Activated naive CD4-positive, alpha-beta T cell (primary cell): ENCODE results near the gene RUFY1.
A peak's percentile ranks its signal among the peaks of the same experiment; 100 is the strongest.
"Not testable (repeated sequence)": the region's sequence is repeated elsewhere in the genome, so short reads cannot be mapped to it uniquely, and the experiment has no call there.

ENCODE experiments used
- DNase-seq, 4 experiments: peaks; one replicate each; lab custom pipeline; 2025; lab: John Stamatoyannopoulos, UW

The RUFY1 gene

DNA sequence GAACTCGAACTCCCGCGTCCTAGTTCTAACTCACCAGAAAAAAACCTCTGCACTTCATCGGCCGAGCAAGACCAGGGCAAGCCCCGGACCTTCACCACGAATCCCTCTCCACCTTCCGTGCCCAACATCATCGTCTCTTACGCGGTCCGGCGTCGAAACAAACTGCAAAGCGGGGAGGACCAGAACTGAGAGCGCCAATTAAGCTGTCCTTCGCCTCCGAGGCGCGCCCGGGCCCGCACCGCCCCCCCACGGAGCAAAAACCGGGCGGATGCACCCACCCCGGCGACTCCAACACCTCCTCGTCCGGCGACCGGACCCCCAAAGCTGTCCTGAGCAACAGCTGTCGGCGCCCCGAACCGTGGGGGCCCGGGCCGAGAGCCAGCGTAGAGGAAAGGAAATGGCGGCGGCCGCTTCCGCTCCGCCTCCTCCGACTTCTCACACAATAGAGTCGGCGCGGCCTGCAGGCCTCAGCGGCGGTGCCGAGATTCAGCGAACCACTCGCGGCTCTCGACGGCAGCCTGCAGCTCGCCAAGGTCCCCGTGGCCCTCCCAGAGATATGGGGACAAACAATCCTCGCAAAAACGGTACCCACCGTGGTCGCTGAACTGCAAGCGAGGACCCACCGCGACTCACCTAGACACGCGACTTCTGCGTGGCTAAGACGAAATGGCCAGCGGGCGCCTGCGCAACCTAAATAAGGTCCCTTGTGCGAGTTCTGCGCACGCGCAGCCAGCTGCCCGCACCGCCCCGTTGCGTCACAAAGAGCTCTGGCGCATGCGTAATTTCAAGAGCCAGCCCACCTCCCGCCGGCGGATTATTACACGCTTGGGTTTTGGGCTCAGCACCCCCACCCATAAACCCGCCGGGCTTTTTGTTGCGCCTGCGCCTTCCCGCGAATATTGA lies 72.9 kb downstream of the RUFY1 start, which contains the start of gene HNRNPH1:
Gene HNRNPH1, minus strand, starts transcription at position 669 of the 903 bp plus-strand sequence. Its CDS starts 538 bp downstream, at position 131.
- DNase-seq: peak; percentile 96 to 97 (median 97)

DNA sequence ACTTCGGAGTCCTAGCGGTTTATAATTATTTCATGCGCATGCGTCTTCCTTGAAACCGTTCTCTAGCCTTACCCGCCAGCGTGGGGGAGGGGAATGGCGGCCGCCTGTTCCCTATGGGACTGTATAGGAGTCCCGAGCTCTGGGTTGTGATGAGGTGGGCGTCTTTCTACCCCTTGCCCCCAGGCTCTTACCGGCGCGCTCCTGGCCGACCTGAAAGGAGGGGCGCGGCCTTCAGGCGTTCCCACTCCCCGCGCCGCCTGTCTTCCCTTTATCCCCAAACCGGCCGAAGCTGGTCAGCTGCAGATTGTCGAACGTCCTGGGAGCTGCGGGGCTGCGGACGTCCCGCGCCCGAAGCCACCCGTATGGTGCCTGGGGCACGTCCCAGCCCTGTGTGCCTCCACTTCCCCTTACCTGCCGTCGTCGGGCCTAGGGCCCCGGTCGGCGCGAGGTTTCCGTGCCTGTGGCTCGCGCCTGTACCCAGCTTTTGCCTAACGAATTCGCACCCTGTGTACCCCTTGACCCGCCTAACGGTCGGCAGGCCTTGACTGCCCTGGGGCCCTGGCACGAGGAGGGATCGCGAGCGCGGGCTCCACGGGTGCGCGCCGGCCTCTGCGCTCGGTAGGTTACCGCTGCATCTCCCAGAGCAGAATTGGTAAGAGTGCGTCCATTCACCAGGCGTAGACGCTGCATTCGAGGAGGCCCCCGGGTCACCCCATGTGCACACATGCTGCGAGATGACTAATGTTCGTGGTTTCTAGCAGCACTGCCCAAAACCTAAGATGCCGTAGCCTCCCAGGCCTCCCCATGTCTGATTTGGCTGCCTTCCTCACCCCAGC lies 73.8 kb downstream of the RUFY1 start:
- peak in 1 of 4 experiments; percentile 37 for DNase-seq

DNA sequence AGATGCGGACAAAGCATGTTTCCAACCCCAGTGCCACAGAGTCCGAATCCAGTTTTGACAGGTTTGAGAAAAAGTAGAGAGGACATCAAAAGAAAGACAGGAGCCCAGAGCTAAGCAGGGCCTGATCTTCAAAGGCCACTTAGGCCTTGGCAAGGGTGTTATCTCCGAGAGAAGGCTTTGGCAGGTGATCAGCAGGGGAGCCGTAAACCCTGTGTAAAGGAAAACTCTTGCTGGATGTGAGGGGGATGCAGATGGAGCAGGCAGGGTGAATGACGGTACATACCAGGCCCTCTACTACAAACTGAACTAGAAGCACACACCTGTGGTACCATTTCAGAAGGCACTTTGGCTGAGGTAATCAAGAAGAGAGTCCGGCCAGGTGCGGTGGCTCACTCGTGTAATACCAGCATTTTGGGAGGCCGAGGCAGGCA lies 74.5 kb downstream of the RUFY1 start:
- DNase-seq: no peak

DNA sequence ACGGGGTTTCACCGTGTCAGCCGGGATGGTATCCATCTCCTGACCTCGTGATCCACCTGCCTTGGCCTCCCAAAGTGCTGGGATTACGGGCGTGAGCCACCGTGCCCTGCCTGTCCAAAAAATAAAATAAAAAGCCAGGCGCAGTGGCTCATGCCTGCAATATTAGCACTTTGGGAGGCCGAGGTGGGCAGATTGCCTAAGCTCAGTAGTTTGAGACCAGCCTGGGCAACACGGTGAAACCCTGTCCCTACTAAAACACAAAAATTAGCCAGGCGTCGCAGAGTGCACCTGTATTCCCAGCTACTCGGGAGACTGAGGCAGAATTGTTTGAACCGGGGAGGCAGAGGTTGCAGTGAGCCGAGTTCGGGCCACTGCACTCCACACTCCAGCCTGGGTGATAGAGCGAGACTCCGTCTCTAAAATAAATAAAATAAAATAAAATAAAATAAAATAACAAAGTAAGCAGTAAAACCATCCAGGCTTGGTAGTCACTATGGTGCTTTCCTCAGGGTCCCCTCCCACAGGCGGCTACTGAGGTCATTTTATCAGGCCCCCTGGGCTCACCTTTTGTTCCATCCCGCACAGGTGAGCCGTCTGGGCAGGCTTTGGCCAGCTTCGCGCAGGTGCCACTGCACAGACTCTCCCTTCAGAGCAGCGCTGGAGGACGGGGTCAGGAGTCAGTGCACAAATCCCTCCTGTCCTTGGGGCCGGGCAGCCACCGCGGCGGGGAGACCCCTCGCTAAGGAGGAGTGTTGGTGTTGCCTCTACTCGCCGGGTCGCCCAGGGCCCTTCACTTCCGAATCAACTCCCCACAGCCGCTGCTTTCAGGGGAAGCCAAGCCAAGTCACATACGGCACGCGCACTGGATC lies 83.4 kb downstream of the RUFY1 start:
- not testable (repeated sequence) for DNase-seq

DNA sequence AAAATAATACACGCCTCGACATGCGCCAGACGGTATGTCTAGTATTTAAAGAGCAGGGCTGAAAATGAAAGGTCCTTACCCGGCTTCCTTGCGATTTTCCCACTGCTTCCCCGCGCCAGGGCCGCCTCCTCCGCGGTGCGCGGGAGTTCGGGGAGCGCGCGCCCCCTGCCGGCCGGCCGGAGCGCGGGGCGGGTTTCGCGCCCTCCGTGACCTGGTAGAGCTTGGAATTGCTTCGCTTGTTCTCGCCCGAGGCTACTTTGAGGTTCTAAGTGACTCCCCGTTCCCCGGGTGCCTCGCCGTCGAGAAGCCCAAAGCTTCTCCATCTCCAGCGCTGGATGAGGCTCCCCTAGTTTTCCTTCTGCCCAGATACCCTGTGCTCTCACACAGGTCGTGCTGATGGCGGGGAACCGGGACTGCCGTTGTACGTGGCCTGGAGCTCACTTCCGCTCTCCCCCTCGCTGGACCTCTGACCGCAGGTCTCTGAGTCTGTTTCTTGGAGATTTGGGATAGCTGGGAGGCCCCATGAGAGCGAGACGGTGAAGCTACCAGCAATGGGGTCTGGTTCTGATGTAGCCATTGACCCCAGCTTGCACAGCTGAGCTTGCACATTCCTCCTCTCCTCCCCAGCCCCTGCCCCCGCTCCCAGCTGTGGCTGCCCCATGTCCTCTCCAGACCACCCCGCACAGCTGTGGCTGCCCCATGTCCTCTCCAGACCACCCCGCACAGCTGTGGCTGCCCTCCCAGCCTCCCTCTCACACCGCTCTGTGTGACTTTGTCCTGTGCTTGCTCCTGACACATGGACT lies 84.2 kb downstream of the RUFY1 start:
- DNase-seq: not testable (repeated sequence)

DNA sequence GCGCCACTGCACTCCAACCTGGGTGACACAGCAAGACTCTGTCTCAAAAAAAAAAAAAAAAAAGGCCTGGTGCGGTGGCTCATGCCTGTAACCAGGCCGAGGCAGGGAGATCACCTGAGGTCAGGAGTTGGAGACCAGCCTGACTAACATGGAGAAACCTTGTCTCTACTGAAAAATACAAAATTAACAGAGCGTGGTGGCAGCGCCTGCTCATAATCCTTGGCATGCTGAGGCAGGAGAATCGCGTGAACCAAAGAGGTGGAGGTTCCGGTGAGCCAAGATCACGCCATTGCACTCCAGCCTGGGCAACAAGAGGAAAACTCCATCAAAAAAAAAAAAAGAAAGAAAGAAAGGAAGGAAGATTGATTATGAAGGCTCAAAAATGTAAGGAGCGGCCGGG lies 88.9 kb downstream of the RUFY1 start:
- DNase-seq: not testable (repeated sequence)

DNA sequence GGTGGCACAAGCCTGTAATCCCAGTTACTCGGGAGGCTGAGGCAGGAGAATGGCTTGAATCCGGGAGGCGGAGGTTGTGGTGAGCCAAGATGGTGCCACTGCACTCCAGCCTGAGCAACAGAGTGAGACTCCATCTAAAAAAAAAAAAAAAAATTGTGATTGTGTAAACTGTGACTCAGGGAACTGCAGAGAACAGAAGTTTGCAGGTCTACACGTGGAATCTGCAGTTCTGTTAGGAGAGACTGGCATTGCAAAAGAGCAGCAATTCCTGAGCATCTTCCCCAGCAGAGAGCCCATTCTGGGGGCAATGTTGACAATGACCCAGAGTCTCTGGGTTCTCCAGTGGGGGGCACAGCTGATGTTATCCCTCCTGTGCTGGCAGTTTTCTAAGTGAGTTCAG lies 91.4 kb downstream of the RUFY1 start:
- not testable (repeated sequence) for DNase-seq

DNA sequence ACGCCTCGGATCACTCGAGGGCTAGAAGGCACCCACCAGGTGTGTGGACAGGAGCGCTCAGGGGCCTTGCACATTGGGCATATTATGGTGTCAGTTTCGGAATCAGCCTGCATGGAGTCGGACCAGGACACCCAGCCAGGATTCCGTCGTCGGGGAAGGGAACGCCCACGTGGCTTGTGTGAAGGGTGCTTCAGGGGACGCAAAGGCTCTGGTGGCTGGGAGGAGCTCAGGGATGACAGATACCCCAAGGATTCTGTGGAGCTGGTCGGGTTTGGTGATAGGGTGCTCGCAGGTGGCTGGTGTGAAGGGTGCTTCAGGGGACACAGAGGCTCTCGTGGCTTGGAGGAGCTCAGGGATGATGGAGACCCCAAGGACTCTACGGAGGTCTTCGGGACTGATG lies 92.3 kb downstream of the RUFY1 start:
- DNase-seq: not testable (repeated sequence)

DNA sequence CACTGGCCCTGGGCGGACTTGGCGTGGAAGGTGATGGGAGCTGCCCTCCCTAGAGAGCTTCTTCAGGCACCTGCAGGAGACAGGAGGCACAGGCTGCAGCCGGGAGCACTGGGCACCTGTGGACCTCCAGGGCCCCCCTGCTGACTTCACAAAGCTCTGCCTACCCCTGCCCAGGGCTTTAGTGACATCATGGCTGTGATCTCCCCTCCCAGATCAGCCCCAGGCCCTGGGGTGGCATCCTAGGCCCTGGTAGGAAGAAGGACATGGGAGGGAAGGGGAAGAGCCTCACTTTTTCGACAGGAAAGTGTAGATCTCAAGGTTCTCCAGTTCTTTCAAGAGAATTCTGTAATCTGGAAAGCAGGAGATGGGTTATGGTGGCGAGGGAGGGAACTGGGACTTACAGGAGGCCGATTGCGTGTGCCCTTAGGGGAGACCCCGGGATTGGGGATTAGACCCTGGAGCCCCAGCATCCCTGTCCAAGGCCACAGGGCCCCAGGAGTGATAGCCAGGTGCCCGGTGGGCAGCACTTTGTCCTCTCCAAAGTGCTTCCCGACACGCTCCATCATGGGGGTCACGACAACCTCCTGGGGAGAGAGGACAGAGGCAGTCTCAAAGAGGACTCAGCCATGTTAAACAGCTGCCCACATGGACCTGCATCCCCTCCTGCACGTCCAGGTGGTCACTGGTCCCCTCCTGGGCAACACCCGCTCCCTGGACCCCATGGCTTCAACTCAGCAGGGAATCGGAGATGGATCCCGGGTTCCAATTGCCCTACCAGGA lies 93.0 kb downstream of the RUFY1 start:
- not testable (repeated sequence) for DNase-seq

DNA sequence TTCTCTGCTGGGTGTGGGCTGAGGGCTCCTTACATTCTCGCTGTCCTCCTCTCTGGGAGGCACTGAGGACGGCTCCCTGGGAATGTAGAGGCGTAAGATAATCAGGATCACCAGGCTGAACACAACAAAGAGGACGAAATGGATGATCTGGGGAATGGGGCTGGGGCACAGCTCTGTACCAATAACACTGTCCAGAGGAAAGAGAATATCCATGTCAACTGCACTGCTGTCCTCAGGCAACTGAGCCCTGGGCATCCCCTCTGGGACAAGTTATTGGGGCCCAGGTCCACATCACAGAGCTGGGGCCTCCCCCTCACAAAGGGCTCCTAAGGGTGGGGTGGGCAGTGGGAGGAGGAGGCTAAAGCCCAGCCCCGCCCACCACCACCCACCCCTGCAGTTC lies 94.4 kb downstream of the RUFY1 start:
- not testable (repeated sequence) for DNase-seq

DNA sequence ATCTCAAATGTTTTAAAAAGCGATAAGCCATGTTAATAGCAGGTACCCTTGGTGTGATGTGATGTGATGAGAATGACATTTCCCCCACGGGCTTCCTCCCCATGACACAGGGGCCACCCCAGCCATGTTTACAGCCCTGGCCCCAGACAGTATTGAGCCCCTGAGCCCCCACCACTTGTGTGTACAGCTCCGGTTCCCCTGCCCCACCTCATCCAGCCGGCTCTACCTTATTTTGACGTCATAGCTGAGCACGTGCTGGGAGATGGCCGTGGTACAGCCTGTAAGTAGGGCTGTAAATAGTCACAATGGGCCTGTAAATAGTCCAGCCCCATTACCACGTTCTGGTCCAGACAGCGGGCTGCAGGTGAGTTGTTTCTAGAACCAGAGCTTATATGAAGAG lies 98.1 kb downstream of the RUFY1 start:
- DNase-seq: no peak

DNA sequence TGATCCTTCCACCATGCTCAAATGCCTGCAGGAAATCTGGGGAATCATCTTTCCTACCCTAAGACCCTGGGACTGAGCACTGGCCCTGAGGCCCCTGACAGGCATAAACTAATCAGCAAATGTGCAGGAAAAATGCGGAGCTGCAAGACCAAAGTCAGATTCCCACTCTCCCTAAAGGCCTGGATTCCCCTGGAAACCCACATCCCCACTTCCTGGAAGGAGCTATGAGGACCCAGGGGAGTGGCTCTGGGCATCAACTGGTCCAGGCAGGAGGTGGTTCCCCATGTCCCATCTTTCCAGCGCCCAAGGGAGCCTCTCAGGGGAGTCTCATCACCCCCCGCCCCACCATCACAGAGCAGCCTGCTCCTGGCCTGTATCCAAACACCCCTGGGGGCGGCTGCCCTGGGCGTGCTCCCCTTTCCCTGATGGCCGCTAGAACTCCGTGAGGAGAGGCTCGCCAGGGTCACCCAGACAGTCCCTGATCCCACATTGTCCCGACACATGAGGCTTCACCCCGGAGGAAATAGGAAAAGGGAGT lies 98.9 kb downstream of the RUFY1 start:
- DNase-seq: not testable (repeated sequence)

DNA sequence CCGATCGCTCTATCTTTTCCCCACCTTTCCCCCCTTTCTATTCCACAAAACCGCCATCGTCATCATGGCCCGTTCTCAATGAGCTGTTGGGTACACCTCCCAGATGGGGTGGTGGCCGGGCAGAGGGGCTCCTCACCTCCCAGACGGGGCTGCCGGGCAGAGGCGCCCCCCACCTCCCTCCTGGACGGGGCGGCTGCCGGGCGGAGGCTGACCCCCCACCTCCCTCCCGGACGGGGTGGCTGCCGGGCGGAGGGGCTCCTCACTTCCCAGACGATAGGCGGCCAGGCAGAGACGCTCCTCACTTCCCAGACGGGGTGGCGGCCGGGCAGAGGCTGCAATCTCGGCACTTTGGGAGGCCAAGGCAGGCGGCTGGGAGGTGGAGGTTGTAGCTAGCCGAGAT lies 99.9 kb downstream of the RUFY1 start:
- DNase-seq: not testable (repeated sequence)

DNA sequence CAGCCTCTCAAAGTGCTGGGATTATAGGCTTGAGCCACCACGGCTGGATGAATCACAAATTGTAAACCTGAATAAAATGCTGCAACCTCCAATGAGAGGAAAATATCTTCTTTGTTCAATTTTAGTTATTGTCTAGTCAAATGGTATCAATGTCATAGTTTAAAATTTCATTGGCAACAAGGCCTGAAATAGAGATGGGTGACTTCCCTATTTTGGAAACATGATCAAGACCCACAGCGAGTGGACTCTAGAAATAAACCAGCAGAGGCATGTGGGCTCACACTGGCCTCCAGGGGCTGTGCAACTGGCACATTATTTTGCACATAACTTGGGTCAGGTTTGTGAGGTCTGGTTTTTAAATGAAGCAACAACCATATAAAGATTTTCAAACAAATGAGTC lies 102.8 kb downstream of the RUFY1 start:
- not testable (repeated sequence) for DNase-seq

DNA sequence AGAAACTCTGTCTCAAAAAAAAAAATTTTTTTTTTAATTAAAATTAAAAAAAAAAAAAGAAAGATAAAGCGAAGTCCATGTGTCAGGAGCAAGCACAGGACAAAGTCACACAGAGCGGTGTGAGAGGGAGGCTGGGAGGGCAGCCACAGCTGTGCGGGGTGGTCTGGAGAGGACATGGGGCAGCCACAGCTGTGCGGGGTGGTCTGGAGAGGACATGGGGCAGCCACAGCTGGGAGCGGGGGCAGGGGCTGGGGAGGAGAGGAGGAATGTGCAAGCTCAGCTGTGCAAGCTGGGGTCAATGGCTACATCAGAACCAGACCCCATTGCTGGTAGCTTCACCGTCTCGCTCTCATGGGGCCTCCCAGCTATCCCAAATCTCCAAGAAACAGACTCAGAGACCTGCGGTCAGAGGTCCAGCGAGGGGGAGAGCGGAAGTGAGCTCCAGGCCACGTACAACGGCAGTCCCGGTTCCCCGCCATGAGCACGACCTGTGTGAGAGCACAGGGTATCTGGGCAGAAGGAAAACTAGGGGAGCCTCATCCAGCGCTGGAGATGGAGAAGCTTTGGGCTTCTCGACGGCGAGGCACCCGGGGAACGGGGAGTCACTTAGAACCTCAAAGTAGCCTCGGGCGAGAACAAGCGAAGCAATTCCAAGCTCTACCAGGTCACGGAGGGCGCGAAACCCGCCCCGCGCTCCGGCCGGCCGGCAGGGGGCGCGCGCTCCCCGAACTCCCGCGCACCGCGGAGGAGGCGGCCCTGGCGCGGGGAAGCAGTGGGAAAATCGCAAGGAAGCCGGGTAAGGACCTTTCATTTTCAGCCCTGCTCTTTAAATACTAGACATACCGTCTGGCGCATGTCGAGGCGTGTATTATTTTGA lies 107.2 kb downstream of the RUFY1 start:
- DNase-seq: not testable (repeated sequence)

DNA sequence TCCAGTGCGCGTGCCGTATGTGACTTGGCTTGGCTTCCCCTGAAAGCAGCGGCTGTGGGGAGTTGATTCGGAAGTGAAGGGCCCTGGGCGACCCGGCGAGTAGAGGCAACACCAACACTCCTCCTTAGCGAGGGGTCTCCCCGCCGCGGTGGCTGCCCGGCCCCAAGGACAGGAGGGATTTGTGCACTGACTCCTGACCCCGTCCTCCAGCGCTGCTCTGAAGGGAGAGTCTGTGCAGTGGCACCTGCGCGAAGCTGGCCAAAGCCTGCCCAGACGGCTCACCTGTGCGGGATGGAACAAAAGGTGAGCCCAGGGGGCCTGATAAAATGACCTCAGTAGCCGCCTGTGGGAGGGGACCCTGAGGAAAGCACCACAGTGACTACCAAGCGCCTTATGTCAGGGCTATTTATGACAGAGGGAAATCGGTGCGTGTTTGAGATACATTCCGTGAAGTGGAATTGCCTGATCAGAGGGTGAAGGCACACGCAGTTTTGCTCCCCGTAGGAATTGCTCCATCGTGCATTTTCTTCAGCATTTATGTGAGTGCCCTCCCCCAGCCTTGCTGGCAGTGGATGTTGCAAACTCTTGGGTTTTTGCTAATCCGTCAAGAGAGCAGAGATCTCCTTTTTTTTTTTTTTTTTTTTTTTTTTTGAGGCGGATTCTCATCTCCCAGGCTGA lies 108.0 kb downstream of the RUFY1 start:
- DNase-seq: not testable (repeated sequence)
